ENCODE results near the gene MYLK.

Gene MYLK

DNA sequence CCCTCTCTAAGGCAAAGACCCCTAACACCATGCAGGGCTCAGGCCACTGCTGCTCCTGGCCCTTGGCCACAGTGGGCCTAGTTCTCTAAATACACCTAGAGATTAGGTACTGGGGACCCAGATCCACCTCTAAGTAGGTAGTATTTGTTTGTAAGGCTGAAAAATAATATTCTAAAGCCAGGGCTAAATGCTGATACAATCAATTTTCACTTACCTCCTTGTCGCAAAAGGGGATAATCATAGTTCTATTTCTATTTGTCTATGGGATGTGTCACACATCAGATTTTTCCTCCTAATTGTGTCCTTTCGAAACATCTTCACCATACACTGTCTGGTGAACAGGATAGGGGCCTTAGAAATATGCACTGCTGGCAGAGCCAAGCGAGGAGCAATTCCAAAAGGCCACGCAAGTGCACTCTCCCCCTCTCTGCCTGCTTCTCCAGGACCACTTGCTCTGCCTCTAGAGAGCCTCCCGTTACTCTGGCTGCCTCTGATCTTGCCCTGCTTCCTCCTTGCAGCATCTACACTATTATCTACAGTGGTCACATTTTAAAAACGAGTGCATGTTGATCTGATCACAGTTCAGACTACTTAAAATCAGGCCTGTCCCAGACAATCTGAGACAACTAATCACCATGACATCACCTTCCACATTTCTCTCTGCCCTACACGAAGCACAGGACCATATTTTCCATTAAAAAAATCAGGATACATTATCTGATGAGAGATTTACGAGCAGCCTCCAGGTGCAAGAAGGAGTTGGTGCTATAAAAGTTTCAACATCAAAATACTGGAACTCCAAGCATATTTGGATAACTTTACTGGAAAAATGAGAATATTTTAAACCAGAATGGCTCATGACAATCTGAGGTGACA lies 115.4 kb downstream of the MYLK start:
- no peak for DNase-seq

DNA sequence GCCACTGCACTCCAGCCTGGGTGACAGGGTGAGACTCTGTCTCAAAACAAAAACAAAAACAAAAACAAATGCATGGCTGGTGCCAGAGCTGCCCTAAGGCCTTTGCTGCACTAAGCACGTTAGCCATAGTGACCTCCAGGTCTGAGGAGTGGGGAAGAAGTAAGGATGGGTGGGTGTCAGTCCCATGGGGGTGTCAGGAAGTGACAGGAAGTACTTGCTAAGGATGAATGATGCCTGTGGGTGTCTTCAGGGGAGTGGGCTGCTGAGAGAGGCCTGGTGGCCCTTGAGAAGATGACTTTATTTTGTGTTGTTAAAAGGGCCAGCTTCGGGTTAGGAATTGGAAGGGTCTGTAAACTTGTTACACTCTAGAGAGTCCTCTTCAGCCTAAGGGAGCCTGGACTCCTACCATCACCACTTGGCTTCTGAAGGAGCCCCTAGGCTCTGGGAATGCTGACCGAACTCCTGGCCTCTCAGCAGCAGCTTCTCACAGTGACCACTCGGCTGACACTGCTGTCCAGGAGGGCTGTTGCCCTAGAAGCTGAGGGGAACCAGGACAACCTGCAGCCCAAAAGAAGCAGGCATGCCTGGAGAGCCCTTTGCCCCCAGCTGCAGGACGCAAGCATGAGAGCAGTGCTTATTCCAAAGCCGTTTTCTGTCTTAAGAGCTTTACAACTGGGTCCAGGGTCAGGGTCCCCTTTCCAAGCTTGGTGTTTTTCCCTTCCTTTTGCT lies 116.4 kb downstream of the MYLK start:
- no peak for DNase-seq

DNA sequence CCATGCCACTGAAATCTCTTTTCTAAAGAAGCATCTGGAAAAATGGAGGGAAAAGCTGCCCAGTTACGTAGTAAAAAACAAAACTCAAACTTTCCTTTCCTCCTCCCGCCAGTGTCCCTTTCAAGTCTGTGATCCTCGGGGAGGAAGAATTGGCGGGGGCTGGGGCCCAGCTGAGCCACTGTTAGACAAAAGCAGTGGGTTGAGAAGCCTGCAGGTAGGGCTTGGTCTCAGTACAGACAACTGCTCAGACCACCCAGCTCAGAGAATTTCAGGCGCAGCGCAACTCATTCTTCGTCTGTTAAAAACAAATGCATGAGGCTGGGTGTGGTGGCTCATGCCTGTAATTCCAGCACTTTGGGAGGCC lies 117.1 kb downstream of the MYLK start:
- DNase-seq, result no peak

DNA sequence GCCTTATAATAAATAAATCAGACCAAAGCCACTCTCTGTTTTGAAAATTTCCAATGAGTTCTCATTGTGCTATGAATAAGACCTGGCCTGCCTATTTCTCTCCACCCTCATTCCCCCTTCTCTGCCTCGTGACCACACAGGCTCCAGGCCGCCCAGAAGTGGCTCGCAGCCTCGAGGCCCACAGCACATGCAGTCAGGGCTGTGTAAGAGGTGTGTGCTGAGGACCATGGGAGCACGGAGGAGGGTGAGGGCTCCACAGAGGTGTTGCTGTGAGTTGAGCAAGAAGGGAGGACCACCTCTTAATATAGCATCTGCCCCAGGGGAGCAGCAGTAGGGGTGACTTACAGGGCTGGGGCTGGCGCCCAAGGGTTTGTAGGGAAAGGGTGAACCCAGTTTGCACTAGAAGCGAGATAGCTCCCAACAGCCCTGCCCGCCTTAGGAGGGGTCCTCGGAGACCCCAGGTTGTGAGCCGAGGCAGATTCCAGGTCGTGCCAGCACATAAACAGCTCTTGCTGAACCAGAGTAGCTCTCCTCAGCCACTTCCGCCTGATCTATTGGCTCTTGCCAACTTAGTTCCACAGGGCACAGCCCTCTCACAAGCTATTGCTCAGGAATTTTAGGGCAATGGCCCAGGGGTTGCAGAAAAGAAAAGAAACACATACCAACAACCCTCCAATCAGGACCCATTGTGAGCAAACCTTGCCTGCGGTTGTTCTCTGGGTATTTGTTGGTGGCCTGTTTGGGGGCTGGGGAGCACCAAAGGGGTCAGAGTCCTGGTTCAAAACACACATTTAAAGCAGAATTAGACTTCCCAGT lies 117.7 kb downstream of the MYLK start:
- DNase-seq, result no peak

DNA sequence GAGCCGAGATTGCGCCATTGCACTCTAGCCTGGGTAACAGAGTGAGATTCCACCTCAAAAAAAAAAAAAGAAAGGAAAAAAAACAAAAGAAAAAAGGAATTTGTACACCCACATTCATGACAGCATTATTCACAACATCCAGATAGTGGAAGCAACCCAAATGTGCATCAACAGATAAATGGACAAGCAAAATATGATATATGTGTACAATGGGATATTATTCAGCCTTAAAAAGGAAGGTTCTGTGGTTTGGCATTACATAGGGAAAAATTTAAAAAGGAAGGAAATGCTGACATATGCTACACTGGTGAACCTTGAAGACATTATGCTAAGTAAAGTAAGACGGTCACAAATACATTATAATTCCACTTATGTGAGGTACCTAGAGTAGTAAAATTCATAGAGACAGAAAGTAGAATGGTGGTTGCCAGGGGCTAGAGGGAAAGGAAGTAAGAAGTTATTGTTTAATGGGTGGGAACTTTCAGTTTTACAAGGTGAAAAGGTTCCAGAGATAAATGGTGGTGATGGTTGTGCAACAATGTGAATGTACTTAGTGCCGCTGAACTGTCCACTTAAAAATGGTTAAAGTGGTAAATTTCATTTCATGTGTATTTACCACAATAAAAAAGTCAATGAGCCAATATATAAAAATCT lies 118.5 kb downstream of the MYLK start:
- DNase-seq, result no peak

DNA sequence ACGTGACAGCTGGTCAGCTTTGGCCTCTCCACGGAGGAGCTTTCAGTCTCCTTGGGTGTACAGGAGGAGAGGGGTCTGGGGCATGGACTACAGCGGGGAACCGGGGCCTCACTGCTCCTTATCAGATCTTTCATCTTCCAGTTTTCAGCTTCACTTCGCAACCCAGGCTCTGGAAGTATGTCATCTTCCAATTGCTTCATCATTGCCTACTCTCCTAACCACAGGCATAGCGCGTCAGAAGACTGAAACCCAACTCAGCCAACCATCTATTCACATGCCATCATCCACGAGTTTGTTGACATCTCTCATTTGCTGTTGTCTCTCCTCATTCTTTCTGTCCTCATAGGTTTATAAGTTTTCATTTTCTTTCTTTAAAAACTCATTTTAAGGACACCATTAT lies 119.5 kb downstream of the MYLK start:
- DNase-seq, result no peak

DNA sequence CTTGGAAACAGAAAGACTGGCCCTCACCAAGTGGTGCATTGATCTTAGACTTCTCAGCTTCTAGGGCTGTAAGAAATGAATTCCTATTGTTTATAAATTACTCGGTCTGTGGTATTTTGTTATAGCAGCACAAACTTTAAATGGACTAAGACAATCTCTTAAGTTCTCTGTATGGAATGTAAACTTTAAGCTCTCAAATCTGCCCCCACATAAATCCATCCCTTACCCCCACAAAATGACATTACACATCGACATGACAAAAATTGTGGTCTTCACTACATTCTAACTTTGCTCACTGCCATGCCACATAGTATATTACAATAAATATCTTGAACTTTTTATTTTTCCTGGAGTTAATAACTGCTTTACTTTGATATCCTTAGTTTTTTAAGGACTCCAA lies 121.3 kb downstream of the MYLK start:
- no peak for DNase-seq

DNA sequence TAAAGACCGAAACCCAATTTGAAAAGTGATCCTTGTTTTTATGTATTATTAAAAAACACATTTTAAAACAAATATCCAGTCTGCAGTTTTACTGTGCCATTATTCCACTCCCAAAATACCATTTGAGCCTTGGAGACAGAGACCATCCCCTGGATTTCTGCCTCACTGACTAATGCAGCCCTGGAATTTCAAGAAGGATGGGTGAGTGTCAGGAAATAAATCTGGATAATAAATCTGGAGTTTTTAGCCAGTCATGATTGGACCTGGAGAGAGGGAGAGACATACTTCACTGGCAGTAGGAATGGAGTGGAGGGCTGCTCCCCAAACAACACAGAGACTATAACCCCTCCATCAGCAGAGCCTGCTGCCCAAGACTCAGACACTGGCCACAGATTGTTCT lies 123.3 kb downstream of the MYLK start:
- no peak for DNase-seq

DNA sequence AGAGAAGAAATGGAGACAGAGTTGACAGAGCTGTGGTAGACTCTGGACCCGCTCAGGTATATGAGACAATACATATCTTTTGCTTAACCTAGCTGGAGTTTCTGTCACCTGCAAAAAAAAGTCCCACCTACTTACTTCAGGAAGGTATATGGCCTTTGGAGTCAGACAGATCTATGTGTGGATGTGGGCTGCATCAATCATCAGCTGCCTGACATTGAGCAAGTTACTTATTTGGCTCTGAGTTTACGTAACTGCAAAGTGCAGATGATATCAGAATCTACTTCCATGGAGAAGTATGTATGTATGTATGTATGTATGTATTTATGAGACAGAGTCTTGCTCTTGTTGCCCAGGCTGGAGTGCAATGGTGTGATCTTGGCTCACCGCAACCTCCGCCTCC lies 124.3 kb downstream of the MYLK start:
- no peak for DNase-seq

DNA sequence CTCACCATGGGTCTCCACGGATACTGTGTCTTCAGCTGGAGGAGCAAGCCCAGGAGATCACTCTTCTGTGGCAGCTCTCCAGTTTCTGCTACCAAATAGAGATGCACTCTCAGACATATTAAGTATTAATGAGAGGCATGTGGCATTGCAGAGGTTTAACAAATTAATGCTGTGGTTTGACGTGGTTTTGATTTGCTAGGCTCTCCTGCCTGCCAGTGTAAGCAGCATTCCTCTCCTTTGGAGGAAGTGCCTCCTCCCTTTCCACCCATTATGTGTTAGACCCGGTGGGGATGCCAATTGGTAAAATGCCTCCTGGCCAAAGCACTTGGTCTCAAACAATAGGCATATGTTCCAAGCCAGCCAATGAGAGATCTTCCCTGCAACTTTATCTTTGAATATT lies 124.8 kb downstream of the MYLK start:
- no peak for DNase-seq

DNA sequence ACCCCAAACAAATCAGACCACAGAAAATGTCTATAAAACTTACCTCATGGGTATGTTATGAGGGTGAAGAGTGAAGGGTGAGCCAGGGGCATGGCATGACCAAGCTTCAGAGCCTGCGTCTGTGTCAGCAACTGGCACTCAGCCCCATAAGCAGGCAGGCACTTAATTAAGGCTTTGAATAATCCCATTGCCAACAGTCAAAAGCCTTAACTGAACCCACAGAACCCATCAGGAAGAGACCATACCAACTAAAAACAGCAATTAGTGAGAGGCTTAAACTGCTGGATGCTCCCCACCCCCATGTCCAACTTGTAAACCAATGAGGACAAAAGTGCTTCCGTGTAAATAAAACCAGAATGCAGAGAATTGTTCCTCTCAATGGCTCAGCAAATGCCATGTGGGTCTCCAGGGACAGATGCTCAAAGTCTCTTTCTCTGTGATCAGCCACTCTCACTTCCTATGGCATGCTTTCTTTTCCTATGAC lies 126.0 kb downstream of the MYLK start:
- DNase-seq, result no peak

DNA sequence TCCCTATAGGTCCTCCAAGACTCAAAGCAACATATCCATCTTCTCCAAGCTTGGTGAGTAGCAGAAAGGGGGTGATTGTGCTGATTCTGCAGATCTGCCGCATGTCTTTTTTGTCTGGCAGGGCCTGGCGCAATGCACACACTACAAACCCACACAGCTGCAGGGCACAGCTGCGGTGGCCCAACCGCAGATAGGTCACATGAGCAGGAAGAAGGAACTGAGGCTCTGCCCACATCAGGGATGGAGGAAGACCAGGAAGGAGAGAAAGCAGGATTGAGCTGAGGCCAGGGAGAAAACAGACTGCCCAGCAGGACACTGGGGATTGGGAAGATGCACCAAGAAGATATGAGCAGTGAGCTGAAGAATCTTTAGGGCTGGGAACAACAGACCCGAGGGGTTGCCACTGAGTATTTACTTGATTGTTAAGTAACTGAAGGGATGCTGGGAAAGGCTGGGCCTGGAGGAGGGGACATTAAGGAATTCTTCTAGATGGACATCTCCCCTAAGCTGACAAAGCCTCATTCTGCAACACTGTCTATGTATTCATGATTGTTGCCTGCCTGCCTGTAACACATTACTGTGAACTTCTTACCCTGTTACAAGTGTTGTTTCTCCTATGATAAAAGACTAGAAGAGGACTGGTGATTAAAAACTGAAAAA lies 126.7 kb downstream of the MYLK start:
- DNase-seq, result no peak

DNA sequence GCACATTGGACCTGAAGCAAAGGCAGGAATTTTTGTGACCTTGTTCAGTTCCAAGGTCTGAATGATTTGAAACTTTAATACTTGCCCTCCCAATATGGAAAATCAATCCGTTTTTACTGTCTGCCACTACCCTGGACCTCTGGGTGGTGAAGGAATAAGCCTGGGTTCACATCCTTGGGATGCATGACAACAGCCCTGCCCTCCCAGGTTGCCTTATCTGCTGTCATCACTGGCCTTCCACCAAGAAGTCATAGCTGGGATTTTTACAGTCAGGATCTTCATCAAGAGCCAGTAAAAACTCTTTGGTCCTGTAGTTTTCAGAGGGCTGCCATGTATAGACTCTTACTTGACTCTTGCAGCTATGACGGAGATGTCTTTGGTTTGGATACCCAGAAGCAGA lies 128.6 kb downstream of the MYLK start:
- no peak for DNase-seq

DNA sequence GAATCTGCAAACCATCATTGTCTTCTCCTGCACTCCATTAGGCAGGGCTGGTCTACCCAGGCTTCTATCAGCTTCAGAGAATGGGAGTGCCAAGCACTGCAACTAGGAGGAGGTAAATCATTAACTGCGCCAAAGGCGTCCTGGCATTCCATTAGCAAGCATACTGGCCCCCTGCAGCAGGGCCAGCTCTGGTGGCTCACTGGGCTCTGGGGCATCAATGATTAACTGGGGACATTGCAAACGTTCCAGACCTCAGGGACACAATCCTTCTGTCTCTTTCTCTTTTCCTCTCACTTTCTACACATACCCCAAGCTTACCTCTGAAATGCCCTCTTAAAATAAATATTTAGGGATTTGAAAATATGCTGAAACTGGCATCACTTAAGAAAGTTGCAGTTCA lies 129.0 kb downstream of the MYLK start:
- DNase-seq, result no peak

DNA sequence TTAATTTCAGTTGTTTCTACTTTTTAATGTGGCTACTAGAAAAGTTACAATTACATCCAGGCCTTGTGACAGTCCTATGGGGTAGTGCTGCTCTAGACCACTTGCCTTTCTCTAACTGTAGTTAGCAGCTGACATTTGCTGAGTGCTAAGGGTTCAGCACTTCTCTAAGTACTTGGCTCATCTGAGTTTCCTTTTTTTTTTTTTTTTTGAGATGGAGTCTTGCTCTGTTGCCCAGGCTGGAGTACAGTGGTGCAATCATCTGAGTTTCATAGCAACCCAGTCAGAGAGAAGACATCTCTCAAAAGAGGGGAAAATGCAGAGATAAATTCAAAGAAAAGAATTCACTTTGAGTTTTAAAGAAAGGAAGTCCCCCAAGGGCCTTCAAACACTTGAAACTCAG lies 130.8 kb downstream of the MYLK start:
- DNase-seq, result no peak

DNA sequence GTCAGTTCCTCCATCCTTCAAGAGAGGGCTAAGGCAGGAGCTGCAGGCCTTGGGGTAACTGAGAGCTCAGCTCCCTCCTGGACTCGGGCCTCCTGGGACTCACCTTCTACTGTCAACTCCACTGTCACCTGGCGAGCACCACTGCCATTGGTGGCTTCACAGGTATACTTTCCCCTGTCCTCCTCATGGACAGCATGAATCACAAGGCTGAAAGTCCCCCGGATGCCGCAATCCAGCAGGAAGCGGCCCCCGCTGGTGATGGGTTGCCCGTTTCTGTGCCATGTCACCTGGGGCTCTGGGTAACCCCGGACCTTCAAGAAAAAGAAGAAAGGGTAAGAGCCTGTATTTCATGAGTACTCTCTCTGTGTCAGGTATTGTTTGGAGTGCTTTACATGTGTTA lies 131.9 kb downstream of the MYLK start:
- DNase-seq, result no peak

DNA sequence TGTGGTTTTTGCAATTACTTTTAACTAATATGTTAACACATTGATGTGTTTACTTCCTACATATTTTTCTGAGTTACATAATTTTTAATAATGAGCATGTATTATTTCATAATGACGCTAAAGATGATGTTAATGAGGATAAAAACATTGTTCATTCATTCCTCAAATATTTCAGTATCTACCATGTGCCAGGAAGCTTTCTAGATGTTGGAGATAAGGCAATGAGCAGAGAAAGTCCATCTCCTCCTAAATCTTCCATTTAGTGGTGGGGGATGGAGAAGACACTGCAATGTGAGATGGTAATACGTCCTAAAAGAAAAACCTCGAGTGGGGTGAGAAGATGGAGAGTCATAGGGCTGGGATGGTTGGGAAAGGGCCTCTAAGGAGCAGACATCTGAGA lies 132.7 kb downstream of the MYLK start:
- no peak for DNase-seq

DNA sequence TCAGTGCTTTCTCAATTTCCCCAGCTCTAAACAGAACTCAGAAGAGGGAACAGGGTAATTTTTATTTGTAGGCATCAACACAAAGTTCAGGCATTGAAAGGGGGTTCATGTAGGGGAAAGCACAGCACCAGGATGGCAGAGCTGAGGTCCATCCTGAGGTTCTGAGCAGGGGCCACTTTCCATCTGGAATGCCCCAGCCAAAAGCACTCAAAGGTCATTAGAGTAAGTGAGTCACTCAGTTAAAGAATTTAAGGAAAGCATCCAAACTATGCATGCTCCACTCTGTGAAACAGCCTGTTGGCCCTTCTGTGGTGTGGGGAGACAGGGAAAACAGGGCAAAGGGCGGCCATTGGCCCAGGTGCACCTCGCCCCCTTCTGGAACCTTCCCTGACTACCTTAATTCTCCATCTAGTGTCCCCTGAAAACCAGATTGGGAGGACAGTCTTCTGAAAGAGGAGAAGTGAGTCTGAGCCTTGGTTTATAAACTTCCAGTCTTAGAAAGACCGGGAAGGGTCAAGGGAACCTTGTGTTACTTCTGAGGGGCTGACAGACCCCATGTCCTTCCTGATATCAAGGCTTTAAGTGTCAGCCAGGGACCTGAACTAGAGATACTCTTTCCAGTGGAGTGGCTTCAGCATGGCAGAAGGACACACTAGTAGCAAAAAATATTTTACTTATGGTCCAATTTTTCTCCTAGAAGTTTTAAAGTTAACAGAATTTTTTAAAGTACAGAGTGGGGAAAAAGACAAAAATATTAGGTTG lies 133.3 kb downstream of the MYLK start:
- DNase-seq, result no peak

DNA sequence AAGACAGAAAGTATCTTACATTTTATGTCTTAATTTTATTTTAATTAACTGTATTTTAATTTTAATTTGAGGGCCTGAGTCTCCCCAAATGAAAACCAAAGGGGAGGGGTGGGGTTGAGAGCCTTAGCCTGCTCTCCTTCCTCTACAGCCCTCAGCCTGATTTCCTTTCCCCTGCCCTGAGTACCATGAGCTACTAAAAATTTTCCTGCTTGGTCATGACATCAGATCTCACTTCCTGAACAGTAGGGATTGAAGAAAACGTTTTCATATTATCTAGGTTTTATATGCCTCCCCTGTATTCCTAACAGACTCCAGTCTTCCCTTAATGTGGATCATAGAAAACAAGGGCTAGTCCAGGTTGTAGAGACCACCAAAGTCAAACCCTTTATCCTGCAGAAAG lies 133.9 kb downstream of the MYLK start:
- DNase-seq, result no peak

DNA sequence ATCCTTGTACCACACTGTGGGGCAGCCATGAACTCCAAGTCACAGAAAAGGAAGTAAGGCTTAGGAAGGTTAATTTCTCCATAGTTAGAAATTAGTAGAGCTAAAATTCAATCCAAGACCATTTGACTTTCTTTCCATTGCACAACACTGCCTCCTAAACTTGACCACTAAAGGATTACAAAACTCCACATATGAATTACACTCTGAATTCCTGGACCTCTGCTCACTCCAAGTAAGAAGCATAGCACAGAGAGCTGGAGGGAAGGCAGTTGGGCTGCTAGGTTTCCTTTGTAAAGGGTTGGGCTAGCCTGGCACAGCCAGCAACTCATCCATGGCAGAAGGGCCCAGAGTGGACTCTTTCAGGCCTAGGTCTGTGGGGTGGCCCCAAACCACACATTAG lies 134.4 kb downstream of the MYLK start:
- no peak for DNase-seq

DNA sequence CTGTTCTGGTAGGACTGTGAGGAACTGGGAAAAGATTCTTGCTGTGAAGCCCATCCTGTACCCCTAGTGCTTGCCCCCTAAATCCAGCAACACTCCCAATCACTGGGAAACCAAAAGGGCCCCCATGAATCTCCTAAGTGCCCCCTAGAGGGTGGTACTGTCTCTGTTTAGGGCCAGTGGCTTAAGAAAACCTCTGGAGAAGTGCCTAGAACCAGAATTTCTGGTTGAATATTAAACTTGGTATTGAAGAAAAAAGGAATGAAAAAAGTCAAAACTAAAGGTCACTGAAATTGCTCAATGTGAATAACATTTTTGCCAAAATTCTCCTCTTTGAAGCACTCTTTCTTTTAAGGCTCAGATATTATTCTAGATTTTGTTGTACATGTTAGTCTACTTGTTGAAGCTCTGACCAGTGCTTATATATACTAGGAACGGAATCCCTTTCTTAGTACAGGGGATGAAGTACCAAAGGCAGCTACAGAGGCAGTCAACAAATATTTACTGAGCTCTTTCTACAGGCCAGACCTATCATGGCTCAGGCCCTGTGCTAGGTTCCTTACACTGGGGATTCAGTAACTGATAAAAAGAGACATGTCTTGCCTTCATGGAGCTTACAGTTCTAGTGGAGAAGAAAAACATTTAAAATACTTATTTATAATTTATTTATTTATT lies 138.8 kb downstream of the MYLK start:
- DNase-seq, result no peak

All from activated naive CD4-positive, alpha-beta T cell treated with Interleukin-2 at 50 U/mL for 16 hours (primary cell).